ENCODE data around the gene KIAA1671.

Gene KIAA1671

DNA sequence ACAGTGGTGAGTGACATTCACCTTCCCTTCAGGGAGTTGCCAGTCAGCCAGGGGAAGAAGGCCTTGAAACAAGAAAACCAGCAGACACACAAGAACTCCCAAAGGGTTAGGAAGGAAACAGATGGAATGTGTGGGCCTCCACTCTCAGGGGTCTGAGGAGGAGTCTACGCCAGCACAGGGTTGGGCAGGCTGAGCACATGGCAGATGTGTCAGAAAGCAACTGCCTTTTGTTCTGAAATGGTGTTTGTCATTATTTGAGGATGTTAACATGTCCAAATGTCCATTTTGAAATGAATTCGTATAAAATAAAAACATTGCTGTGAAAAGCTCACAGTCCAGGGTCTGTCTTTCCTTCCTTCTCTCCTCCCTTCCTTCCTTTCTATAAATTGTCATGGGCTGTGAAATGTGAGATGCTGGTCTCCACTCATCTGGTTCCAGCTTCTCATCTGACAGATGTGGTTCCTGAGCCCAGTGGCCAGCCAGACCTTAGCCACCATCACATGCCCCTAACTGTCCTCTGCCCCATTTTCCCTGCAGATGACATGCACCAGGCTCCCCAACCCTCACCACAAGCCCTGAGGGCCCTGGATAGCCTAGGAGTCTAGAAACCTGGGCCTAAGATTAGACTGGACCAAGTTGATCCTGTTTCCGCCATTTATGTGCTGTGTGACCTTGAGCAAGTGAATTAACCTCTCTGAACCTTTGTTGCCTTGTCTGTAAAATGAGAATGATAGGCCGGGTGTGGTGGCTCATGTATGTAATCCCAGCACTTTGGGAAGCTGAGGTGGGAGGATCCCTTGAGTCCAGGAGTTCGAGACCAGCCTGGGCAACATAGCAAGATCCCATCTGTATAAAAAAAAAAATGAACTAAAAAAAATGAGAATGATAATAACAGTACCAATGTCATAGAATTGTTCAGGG, 190.9 kb downstream of the KIAA1671 start:
- no peak for FAIRE-seq
- no peak for TF ChIP-seq CTCF (IDR thresholded peaks at IDR 0.05; ENCODE audit: insufficient read depth, missing control alignments)
- DNase-seq (ENCODE audit: insufficient read length, low spot score) = no peak

DNA sequence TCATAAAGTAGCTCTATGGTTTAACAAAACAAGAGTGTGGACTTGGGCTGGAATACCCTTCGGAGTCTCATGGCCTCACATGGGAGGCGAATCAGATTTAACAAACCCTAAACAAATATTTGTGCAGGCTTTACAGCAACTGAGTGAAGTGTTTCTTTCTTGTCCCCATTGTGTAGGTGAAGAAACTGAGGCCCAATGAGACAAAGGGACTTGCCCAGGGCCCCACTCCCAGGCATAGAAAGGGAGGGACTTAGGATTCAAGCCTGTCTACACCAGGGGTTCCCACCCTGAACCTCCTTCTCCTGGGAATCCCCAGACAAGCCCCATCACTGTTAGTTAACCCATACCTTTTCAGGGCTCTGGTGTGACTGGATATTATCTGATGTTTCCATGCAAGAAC, 192.0 kb downstream of the KIAA1671 start:
- DNase-seq (ENCODE audit: insufficient read length, low spot score) (no peak), FAIRE-seq (no peak)
- no peak for TF ChIP-seq CTCF (IDR thresholded peaks at IDR 0.05; ENCODE audit: insufficient read depth, missing control alignments)

GRCh38 chr22:25146307-25146706, 193.8 kb downstream of the KIAA1671 start:
- FAIRE-seq = no peak
- TF ChIP-seq CTCF (IDR thresholded peaks at IDR 0.05; ENCODE audit: insufficient read depth, missing control alignments) = no peak
- no peak for DNase-seq (ENCODE audit: insufficient read length, low spot score)

- no peak for DNase-seq (ENCODE audit: insufficient read length, low spot score)
- no peak for FAIRE-seq
- no peak for TF ChIP-seq CTCF (IDR thresholded peaks at IDR 0.05; ENCODE audit: insufficient read depth, missing control alignments)
Measured at GRCh38 chr22:25146906-25147641, 194.6 kb downstream of the KIAA1671 start.

DNA sequence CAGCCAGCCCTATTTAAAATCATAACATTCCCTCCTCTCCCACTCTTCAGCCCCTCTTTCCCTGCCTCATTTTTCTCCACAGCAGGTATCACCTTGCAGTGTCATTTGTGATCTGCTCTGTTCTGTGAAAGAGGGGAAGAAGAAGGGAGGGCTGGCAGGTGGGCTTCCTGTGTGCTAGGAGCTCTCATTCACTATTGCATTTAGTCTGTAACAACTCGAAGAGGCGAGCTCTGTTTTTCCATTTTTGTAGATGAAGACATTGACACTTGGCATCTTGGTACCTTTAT, 195.1 kb downstream of the KIAA1671 start:
- DNase-seq (ENCODE audit: insufficient read length, low spot score) = no peak
- TF ChIP-seq CTCF (IDR thresholded peaks at IDR 0.05; ENCODE audit: insufficient read depth, missing control alignments) = no peak
- no peak for FAIRE-seq

GRCh38 chr22:25148149-25148691, 195.7 kb downstream of the KIAA1671 start:
- no peak for DNase-seq (ENCODE audit: insufficient read length, low spot score)
- TF ChIP-seq CTCF (IDR thresholded peaks at IDR 0.05; ENCODE audit: insufficient read depth, missing control alignments) = no peak
- no peak for FAIRE-seq
